ENCODE data around the gene B3GAT1.

Gene B3GAT1

DNA sequence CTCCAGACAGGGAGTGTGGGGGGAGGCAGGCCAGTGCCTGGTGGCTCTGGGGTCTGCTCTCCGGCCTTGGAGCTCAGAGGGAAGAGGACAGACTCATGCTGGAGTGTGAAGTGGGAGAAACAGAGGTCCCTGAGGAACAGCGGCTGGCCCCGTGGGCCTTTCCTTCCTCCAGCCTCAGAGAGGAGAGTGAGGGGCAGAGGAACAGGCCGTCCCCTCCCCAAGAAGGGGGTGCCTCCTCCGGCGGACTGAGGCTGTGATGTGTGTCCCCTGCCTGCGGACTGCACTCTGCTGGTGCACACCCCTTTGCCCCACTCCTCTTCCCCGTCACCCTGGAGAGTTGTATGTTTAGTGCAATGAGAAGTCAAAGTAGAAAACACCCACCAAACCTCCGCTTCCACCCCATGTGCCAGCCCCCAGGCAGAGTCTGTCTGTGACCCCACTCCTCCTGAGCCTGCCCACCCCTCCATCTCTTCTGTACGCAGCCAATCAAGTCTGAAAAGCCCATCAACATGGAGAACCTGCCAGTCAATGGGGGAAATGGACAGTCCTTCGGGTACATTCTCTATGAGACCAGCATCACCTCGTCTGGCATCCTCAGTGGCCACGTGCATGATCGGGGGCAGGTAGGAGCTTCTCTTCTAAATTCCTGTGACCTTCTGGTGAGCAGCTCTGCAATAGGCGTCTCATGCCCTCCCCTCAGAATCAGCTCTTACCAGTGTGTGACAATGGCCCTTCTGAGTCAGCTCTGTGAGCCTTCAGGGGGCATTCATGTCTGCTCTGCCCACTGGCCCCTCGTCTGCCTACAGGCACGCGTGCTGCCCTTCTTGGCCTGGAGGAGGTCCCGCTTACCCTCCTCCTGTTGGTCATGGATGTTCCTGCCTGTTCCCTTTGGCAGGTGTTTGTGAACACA lies 41.3 kb downstream of the B3GAT1 start:
- DNase-seq: no peak

DNA sequence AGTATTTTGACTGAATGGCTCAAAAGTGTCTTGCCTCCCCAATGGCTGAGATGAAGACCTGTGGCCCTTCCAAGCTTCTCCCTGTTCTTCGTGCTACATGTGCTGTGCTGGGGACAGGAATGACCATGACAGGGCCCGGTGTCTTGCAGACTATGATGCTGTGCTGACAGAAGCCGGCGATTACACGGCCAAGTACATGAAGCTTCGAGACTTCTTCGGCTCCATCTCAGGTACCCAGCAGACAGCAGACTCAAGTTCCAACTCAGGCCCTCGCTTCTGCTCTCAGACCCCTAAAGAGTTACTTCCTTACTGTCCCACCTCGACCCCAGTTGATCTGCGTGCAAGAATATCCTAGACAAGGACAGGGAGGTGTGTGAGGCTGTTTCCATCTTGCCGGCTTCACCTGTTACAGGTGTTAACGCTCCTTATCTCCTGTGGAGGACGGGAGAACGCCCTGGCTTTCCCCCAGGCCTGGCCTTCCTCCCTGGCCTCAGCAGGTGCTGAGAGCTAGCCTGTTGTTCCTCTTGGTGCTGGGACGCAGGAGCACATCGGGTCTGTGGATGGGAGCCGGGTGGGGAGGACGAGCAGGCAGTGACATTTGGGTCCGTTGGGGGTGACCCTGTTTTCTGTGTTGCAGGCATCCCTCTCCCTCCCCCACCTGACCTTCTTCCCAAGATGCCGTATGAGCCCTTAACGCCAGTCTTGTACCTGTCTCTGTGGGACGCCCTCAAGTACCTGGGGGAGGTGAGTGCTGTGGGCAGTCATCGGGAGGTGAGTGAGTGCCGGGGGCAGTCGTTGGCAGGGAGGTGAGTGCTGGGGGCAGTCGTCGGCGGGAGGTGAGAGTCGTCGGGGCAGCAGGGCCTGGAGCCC lies 42.2 kb downstream of the B3GAT1 start:
- no peak for DNase-seq

DNA sequence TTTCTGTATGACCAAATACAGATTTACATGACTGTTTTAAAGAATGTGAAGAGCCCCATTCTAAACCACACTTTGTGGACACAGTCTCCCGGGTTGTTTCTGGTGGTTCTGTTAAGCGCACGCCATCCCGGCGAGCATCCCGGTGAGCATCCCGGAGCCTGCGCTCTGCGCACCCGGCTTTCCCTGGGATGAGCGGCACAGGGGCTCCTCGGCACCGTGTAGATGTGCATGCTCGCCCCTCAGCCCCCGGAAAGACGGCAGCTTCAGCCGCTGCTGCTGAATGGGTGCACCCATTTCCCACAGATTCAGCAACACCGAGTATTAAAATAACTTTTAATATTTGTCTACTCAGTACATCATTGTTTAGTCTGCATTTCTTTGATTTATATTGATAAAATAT lies 44.3 kb downstream of the B3GAT1 start:
- DNase-seq: no peak

DNA sequence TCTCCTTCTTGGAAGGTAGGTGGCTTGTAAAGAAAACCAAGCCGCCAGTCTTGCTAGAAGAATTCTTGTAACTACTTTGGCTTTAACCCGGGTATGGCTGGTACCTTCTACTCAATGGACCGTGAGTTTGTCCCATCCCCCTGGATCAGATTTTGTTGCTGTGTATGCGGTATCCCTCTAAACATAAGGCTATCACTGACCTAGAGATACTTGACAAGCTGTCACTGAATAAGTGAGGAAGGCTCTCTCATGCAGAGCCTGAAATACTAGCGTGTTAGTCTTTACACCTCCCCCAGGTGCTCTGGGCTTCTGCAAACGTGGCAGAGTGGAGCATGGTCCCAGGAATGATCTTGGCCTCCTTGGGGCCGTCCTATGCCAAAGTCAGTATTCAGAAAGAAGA lies 45.8 kb downstream of the B3GAT1 start:
- no peak for DNase-seq

DNA sequence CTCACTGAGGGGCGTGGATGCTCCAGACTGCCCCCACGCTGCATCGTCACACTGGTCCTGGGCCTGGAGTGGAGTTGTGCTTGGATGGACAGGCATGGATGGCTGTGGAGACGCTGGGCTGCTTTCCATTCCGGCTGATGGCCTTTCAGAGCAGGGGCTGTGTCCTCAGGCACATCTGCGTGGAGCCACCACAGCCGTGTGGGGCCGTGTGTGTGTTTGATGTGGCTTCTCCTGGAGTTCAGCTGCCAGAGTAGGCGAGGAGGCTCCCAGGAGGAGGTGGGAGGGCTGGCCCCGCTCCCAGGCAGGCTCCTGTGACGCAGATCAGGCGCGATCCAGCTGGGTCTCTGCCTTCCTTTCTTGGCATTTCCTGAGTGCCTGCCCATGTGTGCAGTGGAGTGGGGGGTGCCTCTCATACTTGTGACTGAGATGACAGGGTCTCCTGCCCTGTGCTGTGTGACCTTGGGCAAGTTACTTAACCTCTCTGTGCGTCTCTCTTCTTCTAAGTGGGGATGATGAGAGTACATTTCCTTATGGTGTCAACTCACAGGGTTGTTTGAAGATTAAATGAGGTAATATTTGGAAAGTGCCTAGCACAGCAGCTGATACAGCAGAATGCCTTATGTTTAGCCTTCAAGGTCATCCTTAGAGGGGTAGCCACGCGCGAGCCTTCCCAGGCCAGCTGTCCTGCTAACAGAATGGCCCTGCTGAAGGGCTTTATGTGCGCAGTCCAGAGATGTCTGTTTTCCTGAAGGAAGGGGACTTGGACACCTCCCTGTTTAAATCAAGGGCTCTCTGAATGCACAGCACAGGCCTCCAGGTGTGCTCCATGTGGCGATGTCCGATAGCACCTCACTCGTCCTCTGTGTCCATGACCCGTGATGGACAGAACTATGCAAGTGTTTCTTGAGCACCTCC lies 46.8 kb downstream of the B3GAT1 start:
- no peak for DNase-seq

DNA sequence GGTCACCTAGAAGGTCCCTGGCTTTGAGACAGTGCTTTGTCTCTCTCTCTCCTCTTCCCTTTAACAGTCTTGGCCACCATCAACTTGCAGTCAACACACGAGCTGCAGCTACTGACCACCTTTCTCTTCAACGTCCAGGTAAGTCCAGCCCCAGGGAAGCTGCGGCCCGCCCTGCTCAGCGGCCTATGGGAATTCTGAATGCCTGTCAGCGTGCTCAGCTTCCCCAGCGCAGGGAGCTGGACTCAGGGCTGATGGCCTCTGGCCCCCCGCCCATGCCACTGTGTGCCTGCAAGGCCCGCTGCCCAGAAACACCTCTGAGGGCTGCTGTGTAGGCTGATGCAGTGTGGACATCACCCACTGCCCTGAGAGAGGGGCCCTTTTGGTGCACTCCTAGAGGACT lies 47.8 kb downstream of the B3GAT1 start:
- DNase-seq: no peak

DNA sequence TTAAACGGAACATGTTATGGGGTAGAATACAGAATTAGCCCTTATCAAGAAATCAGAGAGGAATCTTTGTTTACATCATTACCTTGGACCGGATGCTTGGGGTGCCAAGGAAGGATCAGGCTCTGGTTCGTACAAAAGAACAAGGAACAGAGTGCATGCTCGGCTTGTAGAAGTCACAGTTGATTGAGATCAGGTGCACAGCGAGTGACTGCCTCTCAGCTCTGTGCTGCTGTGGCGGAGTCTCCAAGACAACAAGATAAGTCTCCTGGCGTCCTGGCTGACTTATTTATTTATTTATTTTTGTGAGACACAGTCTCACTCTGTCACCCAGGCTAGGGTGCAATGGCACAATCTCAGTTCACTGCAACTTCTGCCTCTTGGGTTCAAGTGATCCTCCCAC lies 48.5 kb downstream of the B3GAT1 start:
- no peak for DNase-seq

DNA sequence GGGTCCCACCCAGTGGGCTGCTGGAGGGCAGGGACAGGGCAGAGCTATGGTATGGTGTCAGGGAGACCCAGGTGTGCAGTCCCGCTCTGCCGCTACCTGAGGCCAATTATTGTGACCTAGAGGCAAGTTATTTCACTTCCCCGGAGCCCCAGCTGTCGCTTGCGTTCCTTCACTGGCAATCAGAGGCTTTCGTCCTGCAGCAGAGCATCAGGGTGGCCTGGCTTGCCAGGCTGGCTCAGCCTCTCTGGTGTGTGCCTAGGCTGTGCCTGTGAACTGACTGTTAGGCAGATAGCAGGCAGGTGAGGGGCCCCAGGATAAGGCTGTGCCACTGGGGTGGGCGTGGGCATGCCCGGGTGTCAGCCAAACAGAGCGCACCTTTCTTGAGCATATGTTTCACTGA lies 48.9 kb downstream of the B3GAT1 start:
- DNase-seq: no peak

DNA sequence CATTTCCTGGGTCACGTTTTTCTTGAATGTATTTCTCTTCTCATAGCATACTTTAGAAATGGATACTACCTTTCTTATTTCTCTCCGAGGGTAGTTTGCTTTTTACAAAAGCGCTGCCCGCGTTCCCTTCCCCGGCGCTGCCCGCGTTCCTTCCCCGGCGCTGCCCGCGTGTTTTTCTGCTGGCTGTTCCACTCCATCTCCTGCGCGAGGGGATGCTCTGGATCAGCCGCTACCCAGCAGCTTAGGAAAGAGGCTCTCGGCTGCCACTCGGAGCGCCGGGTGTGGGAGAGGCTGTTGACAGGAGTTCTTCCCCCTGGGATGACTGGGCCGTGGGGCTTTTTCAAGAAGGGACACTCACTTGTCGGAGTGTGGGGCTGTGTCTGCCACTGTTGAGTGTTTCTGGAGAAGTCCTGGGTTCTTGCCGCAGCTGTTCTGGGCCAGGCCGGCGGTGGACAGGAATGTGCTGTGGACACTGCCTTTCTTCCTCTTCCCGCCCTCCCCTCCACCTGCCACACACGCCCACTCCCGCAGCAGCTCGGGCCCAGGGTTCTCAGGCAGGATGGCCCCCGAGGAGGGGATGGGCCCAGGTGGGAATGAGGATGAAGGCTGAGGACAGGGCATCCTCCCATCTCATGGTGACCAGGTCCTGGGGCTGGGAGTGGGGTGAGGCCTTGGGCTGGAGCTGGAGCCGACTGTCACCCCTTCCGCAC lies 49.7 kb downstream of the B3GAT1 start:
- no peak for DNase-seq

DNA sequence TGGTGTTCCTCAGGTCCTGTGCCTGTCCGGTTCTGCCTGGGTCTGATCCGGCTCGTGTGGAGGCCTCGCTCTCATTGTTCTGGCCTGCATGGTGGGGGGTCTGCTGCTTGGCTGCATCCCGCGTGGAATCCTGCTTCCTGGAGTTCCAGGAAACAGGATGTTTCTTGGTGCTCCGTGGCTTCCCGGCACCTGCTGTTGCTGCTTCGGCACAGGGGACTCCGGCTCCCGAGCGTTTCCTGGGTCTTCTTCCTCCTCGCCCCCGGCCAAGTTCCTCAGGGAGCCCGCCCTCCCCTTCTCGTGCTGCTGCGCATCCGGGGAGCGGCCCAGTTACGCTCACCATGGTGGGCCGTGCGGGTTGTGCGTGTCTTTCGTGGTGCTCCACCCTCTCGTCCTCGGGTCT lies 50.4 kb downstream of the B3GAT1 start:
- DNase-seq: no peak

DNA sequence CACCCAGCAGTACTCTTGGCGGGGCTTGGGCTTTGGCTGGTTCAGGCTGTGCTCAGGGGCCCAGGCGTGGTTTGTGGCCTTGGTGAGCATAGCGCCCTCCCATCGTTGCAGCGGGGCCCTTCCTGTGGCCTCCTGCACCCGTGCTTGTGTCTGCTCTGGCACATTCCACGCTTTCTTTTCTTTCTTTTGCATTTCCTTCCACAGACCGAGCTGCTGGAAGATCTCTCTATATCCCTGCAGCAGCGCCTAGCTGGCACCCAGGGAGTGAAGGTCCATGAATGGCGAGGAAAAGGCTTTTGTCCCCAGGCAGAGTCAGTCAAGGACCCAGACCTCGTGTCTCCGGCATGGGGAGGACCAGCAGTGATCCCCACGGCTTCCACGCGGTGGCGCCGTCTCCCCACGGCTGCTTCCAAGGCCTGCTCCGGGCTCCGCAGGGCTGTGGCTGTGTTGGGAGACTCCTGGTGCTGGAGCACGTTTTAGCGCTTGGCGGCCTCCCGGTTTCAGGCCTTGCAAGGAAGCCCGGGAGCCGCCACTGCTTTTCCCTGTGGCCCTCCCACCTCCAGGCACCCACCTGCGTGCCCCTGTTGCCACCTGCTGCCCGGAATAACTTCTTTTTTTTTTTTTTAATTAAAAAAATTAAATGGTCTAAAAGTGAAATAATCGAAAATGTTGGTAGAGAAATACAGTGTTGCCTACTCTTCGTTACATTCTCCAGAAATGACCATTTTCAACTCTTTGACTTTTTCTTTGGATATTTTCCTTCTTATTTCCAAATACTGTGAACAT lies 51.8 kb downstream of the B3GAT1 start:
- DNase-seq: peak; percentile 66

DNA sequence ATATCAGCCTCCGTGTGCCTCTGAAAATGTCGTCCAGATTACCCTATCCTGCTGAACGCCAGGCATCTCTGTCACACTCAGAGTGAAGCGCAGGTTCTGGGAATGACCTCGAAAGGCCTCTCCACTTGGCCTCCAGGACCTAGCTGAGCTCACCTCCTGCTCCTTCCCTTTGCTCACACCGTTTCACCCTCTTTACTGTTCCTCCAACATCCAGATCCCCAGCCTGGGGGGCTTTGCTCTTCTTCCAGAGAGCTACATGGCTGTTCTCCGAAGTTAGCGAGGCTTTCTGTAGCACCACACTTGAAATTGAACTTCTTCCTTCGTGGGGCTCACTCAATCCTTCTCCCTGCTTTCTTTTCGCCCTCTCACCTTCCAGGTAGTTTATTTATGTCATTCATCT lies 52.4 kb downstream of the B3GAT1 start:
- DNase-seq: no peak

DNA sequence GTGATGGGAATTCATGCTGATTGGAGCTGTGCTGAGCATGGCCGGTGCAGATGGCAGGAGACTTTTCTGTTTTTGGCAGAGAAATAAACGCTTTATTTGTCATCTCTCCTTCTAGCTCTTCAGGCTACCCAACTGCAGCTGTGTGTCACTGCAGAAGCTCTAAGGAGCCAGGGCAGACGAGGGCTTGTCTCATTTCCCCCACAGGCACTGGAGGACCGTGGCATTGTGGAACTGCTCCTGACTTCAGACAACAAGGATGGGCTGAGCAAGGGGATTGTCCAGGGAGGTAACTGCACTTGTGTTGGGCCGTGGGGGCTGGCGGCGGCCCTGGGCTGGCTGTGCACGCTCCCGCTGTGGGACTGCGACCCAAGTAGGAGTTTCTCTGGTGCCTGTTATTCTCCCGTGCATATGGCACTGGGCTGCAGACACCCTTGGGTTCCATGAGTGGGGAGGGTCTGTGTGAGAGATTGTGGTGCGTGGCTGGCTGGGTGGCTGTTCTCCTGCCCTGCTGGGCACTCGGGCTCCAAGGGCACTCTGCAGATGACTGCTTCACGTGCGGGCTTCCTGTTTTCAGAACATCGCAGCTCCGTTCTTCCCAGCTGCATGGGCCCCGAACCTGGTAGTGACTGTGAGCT lies 53.1 kb downstream of the B3GAT1 start:
- no peak for DNase-seq

DNA sequence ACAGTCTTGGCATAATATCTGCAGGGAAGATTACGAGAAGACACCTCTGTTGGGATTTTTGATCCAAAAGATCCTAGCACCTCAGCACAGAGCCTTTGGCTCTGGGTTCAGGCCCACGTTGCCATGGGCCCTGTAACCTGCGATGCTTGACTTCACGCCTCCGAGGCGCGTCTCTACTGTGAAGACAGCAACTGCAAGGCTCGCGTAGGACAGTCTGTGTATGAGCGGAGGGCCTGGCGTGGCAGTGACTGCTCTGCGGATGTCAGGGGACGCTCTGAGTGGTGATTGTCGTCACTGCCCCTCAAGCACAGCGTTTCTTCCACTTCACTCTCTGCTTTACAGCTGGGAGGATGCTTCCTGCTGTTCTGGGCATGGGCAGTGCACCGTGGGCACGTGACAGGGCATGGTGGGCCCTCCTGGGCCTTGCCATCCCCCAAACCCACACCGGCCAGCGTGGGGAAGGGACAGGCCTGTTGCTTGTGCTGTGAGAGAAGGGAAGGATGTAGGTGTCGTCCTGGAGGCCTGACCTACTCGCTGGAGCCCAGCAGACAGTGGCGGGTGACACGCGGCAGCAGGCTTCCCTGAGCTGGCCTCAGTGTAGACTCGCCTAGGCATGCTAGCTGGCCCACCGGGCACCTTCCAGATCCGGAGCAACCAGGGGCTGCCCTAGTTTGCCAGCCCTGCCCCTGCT lies 53.7 kb downstream of the B3GAT1 start:
- DNase-seq: no peak

DNA sequence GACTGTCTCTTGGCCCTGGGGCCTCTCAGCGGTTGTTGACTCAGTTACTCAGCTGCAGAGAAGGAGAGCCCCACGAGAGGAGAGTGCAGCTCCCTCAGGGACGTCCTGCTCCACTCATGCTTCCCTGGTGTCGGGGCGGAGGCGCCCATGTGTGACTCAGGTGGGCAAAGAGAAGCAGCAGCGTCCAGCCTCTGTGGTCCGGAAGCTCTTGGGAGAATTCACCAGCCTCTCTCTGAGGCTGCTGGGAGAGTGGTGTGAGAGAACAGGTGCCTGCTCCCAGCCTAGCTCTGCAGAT lies 54.5 kb downstream of the B3GAT1 start:
- no peak for DNase-seq

DNA sequence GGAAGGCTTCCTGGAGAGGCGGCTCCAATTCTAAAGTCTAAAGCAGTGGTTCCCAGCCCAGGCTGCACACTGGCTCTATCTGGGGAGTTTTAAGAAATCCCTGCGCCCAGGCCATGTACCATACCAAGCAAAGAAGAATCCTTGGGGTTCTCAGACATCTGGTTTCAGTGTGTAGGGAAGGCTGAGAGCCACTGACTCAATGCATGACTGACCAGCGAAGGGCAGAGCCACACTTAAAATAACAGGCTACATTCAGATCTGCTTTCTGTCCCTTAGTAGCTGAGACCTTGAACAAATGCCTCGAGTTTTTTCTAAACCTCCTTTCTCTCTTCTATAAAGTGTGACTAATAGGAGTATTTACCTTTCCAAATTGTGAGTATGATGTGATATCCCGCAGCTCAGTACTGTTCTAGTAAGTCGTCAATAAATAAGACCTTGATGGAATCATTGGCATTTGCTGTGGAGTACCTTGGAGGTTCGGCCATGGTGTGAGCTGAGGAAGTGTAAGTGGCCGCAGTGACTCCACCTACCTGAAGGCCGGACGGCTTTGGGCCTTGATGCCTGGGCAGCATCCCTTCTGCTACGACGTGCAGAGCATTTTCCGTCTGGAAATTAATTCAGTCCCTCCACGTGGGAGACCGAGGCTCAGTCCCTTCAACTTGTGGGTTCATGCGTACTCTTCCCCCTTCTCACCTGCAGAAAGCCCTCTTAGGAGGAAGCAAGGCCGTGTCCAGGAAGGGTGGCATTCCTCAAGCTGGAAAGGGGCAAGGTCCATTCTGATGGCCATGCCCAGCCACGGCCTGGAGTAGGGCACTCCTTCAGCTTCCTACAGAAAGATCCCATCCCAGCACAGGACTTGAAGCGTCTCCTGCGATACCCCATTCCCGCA lies 55.1 kb downstream of the B3GAT1 start:
- DNase-seq: no peak

DNA sequence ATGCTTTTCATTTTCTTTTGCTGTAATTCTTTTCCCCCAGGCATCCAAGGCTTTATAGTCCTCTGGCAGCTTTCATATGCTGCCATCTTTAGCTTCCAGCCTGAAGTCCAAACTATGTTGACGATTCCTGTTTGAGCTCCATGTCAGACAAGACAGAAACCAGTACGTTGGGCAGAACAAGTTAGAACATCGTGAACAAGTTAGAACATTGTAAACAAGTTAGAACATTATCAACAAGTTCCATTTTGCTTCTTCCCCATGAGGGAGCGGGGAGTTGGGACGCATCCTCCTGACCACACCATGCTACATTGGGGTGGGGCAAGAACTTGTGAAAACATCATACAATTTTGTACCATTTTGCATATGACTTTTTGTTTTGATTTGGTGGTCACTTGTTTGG lies 56.4 kb downstream of the B3GAT1 start:
- DNase-seq: no peak

DNA sequence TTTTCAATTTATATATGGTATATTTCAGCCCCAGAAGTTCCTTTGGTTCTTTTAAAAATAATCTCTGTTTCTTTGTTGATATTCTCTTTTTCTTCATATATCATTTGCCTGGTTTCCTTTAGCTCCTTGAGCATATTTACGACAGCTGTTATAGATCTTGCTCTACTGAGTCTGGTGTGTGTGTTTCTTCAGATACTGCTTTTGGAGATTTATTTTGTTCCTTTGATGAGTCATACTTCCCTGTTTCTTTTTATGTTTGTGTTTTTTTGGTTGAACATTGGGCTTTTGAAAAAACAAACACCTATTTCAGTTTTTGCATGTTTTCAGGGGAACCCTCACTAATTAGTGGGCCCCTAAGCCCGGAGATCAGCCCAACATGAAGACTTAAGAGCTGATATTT lies 56.9 kb downstream of the B3GAT1 start:
- no peak for DNase-seq

DNA sequence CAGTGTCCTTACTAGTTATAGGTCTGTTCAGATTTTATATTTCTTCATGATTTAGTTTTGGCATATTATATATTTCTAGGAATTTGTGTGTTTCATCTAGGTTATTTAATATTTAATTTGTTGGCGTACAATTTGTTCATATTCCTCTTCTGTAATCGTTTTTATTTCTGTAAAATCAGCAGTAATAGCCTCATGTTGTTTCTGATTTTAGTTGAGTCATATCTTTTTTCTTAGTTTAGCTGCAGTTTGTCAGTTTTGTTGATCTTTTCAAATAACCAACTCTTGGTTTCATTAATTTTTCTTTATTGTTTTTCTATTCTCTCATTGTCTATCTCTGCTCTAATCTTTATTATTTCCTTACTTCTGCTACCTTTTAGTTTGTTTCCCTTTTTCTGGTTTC lies 59.9 kb downstream of the B3GAT1 start:
- DNase-seq: no peak

DNA sequence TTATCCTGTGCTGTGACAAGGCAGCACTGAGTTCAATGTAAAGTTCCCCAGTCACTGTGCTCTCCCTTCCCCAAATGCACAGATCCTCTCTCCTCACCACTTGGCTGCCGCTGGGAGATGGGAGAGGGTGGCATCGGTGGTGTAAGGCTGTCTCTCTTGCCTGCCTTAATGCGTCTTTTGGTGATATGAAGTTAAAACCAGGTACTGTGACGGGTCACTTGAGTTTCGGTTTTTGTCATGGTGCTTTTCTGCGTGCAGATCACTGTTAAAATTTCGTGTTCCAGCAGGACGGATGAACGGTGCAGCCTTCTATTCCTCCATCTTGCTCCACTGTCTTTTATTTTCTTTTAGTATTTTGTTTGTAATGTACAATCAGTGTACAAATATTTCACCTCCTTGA lies 61.7 kb downstream of the B3GAT1 start:
- DNase-seq: no peak
